ENCODE results near the gene NCOR1. TPM values are rescaled to one million over a fixed set of nuclear protein-coding genes. Genes with fewer than 3 reads are reported as not detected.

Gene NCOR1
- total and polyA plus RNA-seq, 10 of the 15 experiments (the other 5 are each of a cell fraction or from before 2014, with no cell fraction given) = 34.5 to 135 (median 82.9) TPM

- H4K20me1 ChIP-seq (ENCODE audit: control insufficient read depth, insufficient read depth) = no peaks in the 10 kb centered on the region
- no peaks in the 10 kb centered on the region for H3K4me1 ChIP-seq (ENCODE audit: control insufficient read depth, insufficient read depth, low read length)
- no peaks in the 10 kb centered on the region for H3K79me2 ChIP-seq (ENCODE audit: control insufficient read depth, insufficient read depth, low read length)
- ChIA-PET CTCF (no interaction called here), POLR2A (interaction anchor here (0.6 kb wide), 1 partner anchor 48 kb away, joined by 4 read pairs; no protein-coding TSS in a partner anchor), RAD21 (ENCODE audit: unreplicated experiment) (no interaction called here), SMC1A (ENCODE audit: uncharacterized antibody, unreplicated experiment) (interaction anchor here (0.8 to 1.1 kb wide), 2 partner anchors 14 to 15 kb away, joined by 3 read pairs; no protein-coding TSS in a partner anchor)
- H3K4me3 ChIP-seq = no peak overlapping the region
- H3K9ac ChIP-seq (ENCODE audit: control insufficient read depth, insufficient read depth, low read length) = no peak overlapping the region
- peaks cover 6 to 19% of the 10 kb centered on the region in 2 experiments for H3K36me3 ChIP-seq (ENCODE audit: control insufficient read depth in 2 of 2, insufficient read depth in 2 of 2, low read length in 1 of 2)
- BruUV-seq (replicated peaks) = no TSS peak
- ATAC-seq = no peak
- in situ Hi-C loops (cut with MboI) (no loop called here), intact Hi-C loops (cut with micrococcal nuclease; ENCODE audit: unreplicated experiment) (loop anchor here (5.0 kb wide), 1 partner anchor 49 kb away; no protein-coding TSS in a partner anchor)
- no peak overlapping the region for H2AFZ ChIP-seq (ENCODE audit: control insufficient read depth, low read depth, low read length)
- no peaks in the 10 kb centered on the region for H3K27me3 ChIP-seq (replicated peaks in 1 of 2; ENCODE audit: control insufficient read depth in 2 of 2, insufficient read depth in 2 of 2, low read length in 1 of 2)
- H3K4me2 ChIP-seq (ENCODE audit: control insufficient read depth, insufficient read depth) = no peak overlapping the region
- H3K27ac ChIP-seq (ENCODE audit: control insufficient read depth, insufficient read depth) = no peak overlapping the region
- no peak for DNase-seq (ENCODE audit: low read depth, low spot score)
- no peak for FAIRE-seq
- no peaks in the 10 kb centered on the region; the same call in 2 of the 3 replicates for H3K9me3 ChIP-seq (replicated peaks; ENCODE audit: control insufficient read depth, insufficient read depth, low read length)
- 73% methylated on average over 2 of the region's 2 CpGs for WGBS (ENCODE audit: insufficient coverage, insufficient replicate concordance, low lambda C conversion rate, missing lambda C conversion rate)
- TF ChIP-seq, protein P1, sequence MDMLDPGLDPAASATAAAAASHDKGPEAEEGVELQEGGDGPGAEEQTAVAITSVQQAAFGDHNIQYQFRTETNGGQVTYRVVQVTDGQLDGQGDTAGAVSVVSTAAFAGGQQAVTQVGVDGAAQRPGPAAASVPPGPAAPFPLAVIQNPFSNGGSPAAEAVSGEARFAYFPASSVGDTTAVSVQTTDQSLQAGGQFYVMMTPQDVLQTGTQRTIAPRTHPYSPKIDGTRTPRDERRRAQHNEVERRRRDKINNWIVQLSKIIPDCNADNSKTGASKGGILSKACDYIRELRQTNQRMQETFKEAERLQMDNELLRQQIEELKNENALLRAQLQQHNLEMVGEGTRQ (IDR thresholded peaks at IDR 0.05; ENCODE audit: borderline replicate concordance, low read depth, low read length) = no peak
- TF ChIP-seq SRF (IDR thresholded peaks at IDR 0.05; ENCODE audit: low read depth in 2 of 2, low read length in 2 of 2) (no peak), USF1 (IDR thresholded peaks at IDR 0.05; ENCODE audit: borderline replicate concordance, extremely low read length, insufficient read depth, low read depth, low read length) (no peak), ZZZ3 (IDR thresholded peaks at IDR 0.05; ENCODE audit: control insufficient read depth, insufficient read length, low read depth) (no peak), WRNIP1 (IDR thresholded peaks at IDR 0.05; ENCODE audit: borderline replicate concordance, low read depth, low read length) (no peak), EGR1 (IDR thresholded peaks at IDR 0.05; ENCODE audit: borderline replicate concordance in 1 of 2, low read depth in 2 of 2, low read length in 2 of 2) (no peak), ATF7 (IDR thresholded peaks at IDR 0.05; ENCODE audit: low read depth) (no peak), ZBTB33 (IDR thresholded peaks at IDR 0.05) (no peak), TCF12 (IDR thresholded peaks at IDR 0.05; ENCODE audit: low read depth, low read length) (no peak), FOXK2 (IDR thresholded peaks at IDR 0.05) (no peak), BCLAF1 (IDR thresholded peaks at IDR 0.05) (no peak), ESRRA (IDR thresholded peaks at IDR 0.05; ENCODE audit: low read length) (no peak), ZNF384 (IDR thresholded peaks at IDR 0.05; ENCODE audit: borderline replicate concordance, low read depth, low read length) (no peak), GATAD2B (conservative IDR thresholded peaks at IDR 0.05; ENCODE audit: low read depth) (no peak)
- TF ChIP-seq, protein P2, sequence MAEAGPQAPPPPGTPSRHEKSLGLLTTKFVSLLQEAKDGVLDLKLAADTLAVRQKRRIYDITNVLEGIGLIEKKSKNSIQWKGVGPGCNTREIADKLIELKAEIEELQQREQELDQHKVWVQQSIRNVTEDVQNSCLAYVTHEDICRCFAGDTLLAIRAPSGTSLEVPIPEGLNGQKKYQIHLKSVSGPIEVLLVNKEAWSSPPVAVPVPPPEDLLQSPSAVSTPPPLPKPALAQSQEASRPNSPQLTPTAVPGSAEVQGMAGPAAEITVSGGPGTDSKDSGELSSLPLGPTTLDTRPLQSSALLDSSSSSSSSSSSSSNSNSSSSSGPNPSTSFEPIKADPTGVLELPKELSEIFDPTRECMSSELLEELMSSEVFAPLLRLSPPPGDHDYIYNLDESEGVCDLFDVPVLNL (IDR thresholded peaks at IDR 0.05; ENCODE audit: low read depth, low read length) = no peak
These were observed 66.7 kb downstream of the NCOR1 start for GRCh38 chr17:16148596-16148995.

All from GM12878 (cell line).